ENCODE results near the gene NGEF.

Gene NGEF

GRCh38 chr2:232966122-232966521 is 46.9 kb downstream of the NGEF start:
- no peak for DNase-seq

DNA sequence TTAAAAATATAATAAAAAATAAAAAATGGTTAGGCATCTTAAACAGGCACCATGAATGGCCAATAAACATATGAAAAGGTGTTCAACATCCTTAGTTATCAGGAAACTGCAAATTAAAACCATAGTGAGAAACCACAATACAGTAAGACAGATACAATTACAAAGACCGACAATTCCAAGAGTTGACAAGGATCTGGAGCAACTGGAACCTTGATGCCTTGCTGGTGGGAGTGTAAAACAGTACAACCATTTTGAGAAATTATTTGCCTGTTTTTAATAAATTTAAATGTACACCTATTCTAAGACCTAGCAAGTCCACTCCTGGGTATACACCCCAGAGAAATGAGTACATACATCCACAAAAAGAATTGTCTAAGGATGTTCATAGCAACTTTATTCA is 49.1 kb downstream of the NGEF start:
- no peak for DNase-seq

GRCh38 chr2:232960862-232961261 is 52.2 kb downstream of the NGEF start:
- no peak for DNase-seq

DNA sequence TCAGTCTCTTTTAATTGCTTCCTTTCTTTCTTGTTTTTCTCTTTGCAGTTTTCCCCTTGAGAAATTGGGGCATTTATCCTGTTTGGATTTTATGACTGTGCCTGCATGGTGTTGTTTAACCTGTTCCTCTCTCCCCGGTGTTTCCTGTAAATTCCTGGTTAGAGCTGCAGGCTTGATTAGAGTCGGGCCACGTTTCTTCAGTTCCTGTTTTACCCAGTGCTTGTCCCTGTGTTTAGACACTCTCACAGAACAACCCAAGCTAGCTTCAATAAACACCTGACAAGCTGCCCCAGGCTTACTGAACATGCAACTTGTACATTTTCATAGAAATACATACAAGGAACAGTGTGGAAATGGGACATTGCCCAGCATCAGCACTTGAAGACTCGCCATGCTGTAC is 53.9 kb downstream of the NGEF start:
- DNase-seq: no peak

GRCh38 chr2:232957657-232958090 is 55.4 kb downstream of the NGEF start:
- no peak for DNase-seq

- no peak for DNase-seq
Observed at GRCh38 chr2:232955856-232956255, 57.2 kb downstream of the NGEF start.

DNA sequence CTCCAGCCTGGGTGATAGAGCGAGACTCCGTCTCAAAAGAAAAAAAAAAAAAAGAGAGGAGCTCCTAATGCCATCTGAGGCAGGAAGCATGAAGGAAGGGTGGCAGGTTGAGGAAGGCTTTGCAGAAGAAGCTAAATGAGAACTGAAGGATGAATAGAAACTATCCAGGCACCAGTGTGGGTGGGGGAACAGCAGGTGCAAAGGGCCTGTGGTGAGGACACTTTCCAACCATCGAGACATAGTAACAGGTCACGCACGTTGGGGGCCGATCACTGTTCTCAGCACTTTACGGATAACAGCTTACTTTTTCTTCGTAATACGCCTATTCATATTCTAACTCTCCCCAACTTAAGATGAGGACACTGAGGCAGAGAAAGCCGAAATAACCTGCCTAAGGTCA is 58.4 kb downstream of the NGEF start:
- DNase-seq: no peak

DNA sequence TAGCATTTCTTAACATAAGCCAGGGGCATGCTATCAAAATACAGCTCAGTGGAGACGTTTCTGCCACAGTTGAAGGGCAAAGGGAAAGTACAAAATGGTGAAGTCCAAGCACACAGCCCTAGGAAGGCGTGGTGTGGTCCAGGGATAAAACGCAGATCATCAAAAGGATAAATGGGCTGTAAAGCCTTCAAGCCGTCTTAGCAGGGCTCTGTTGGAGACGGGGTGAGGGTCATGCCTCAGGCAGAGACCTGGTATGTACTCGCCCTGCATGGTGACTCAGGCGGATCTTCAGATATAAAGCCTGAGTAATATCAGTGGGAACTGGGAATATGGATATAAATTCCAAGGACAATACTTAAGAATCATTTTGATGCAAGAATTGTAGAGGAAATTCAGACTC is 61.2 kb downstream of the NGEF start:
- no peak for DNase-seq

GRCh38 chr2:232951181-232951580 is 61.9 kb downstream of the NGEF start:
- no peak for DNase-seq

GRCh38 chr2:232950751-232951150 is 62.3 kb downstream of the NGEF start:
- no peak for DNase-seq

GRCh38 chr2:232949016-232949415 is 64.0 kb downstream of the NGEF start:
- DNase-seq: no peak

- DNase-seq: no peak
Observed at GRCh38 chr2:232942831-232943230, 70.2 kb downstream of the NGEF start.

GRCh38 chr2:232941912-232942594 is 71.0 kb downstream of the NGEF start:
- DNase-seq: no peak

DNA sequence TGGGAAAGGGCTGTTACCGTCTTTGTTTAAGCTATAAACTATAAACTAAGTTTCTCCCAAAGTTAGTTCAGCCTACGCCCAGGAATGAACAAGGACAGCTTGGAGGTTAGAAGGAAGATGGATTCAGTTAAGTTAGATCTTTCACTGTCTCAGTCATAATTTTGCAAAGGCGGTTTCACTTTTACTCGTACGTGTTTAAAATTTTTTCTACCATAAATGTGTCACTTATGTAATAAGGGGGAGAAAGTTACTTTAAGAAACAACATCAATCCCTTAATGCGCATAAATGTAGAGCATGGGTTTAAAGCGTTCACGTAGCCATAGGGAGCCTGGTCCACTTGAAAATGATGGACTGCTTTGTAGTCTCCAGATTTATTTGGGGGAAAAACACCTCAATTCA is 71.7 kb downstream of the NGEF start:
- no peak for DNase-seq

- no peak for DNase-seq
Observed at GRCh38 chr2:232940724-232941123, 72.3 kb downstream of the NGEF start.

DNA sequence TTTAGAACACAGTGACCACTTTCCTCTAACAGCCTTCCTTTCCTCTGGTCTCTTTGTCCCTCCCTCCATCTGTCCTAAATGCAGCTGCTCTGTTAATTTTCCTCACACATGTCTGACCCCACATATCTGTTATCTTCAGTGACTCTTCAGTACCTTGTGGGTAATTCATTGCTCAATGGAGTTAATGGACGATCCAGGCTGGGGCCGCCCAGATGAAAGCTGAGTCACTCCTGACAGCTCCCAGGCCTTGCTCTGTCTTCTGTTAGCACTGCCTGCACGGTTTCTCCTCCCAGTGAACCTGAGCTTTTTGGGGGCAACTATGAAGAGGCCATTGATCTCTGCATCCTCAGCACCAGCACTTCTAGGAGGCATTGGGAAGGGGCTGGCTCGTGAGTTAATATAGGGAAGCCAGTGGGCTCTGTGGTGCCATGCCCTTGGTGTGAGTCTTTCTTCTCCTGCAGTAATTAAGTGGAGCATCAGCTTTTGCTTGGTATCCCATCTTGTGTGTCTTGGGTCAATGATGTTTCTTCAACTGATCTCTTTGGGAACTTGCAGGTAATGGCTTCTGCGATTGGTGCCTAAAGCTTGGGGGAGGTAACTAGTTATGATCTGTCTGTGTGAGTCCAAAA is 75.7 kb downstream of the NGEF start:
- no peak for DNase-seq

DNA sequence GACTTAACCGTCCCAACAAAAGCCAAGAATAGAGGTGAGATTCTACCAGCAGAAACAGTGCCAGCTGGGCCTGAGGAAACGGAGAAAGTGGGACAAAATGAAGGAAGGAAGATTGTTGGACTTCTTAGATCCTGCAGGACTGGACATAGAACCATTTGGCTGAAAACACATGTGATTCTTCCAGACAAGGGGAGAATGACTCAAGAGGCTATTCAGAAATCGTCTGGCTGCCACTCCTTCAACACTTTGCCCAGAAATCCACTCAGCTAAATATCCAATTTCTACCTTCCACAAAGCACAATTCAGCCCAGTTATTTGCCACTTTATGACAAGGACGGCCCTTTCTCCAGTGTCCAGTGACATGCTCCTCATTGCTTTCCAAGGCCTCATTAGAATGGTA is 81.4 kb downstream of the NGEF start:
- DNase-seq: no peak

DNA sequence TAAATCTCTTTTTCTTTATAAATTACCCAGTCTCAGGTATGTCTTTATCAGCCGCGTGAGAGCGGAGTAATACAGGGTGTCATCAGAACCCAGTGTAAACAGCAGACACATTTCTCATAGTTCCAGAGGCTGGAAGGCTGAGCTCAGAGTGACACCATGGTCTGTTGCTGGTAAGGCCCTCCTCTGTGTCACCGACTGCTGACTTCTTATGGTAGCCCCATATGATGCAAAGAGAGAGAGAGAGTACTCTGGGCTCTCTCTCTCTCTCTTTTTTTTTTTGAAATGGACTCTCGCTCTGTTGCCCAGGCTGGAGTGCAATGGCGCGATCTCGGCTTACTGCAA is 83.0 kb downstream of the NGEF start:
- no peak for DNase-seq

- DNase-seq: no peak
Observed at GRCh38 chr2:232929303-232930058, 83.6 kb downstream of the NGEF start.

GRCh38 chr2:232928551-232929302 is 84.3 kb downstream of the NGEF start:
- no peak for DNase-seq

DNA sequence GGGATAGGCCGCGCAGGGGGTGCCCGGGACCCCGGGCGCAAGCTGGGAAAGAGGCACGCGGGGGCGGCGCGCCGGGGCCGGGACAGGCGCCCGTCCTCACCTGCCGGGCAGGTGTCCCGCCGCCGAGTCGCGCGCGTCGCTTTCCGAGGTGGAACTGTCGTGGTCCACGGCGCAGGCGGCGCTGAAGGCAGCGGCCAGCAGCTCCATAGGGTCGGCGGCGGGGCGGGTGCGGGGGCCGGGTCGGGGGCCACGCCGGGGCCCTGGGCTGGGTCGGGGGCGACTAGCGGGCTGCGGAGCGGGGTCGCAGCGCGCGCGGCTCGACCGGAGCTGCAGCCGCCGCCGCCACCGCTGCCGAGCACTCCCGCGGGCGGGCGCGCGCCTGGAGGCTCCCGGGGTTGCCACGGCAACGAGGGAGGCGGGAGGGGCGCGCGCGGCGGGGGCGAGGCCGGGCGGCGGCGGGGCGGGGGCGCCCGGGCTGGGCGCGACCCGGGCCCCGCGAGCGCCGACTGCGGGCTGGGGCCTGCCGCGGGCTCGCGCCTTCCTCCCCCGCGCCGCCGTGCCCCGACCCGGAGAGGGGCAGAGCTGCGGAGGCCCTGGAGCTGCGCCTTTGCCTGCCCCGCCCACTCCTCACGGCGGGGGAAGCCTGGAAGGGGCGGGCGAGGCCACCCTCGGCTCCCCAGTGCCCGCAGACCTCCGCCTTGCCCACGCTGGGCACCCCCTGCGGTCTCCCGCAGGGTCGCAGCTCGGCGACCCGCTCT is 85.1 kb downstream of the NGEF start:
- peak; percentile 32 for DNase-seq

- peak; percentile 57 for DNase-seq
Observed at GRCh38 chr2:232927032-232927792, 85.8 kb downstream of the NGEF start.

Data from femur (tissue), 1 donor.